HL-60 (cell line): ENCODE data around the gene MST1R.

Experiments
- DNase-seq, 2 experiments: peaks; one replicate each; pipeline ENCODE4 v3.0.0-alpha.2; 2010 to 2020; ENCODE audit warnings: low read depth in 1 of 2, low spot score in 1 of 2
- H3K27ac ChIP-seq: fragments of 250-450 bp; sonication (Bioruptor Pico); replicated peaks from 2 replicates; pipeline ENCODE4 v1.5.1; 2020; ENCODE audit warnings: mild to moderate bottlenecking, moderate library complexity
- H3K27me3 ChIP-seq: fragments of 250-450 bp; sonication (Bioruptor Pico); 2 replicates; pipeline ENCODE4 v1.5.1; 2021; ENCODE audit warnings: mild to moderate bottlenecking, moderate library complexity; ENCODE audit not compliant: insufficient read depth, poor library complexity, severe bottlenecking
- H3K4me3 ChIP-seq: replicated peaks from 2 replicates; pipeline ENCODE4 v1.5.1; 2011; ENCODE audit warnings: mild to moderate bottlenecking, control low read depth, low read length; ENCODE audit not compliant: insufficient read depth
- CTCF ChIP-seq: IDR thresholded peaks from one replicate; pipeline ENCODE4 v1.5.1; 2011; ENCODE audit warnings: low read length, control low read depth, inconsistent platforms; ENCODE audit not compliant: insufficient read depth
- GABPA ChIP-seq: IDR thresholded peaks from 2 replicates; pipeline ENCODE4 v1.6.1; 2012; ENCODE audit warnings: low read depth
- POLR2AphosphoS5 ChIP-seq: IDR thresholded peaks from 2 replicates; pipeline ENCODE4 v1.6.1; 2012; ENCODE audit warnings: low read depth
- REST ChIP-seq: IDR thresholded peaks from 2 replicates; pipeline ENCODE4 v1.6.1; 2012; ENCODE audit warnings: low read depth; ENCODE audit not compliant: insufficient replicate concordance
- SPI1 ChIP-seq: IDR thresholded peaks from 2 replicates; pipeline ENCODE4 v1.6.1; 2012; ENCODE audit warnings: low read depth, mild to moderate bottlenecking, borderline replicate concordance

Gene MST1R

GRCh38 chr3:49883998-49884397, 19.7 kb downstream of the MST1R start:
- TF ChIP-seq GABPA (no peak), SPI1 (no peak), POLR2AphosphoS5 (no peak), CTCF (no peak), REST (no peak)
- no peak for DNase-seq
- no peaks in the 10 kb centered on the region for H3K27me3 ChIP-seq
- H3K4me3 ChIP-seq = no peak overlapping the region
- H3K27ac ChIP-seq = no peak overlapping the region

GRCh38 chr3:49882166-49882565, 21.5 kb downstream of the MST1R start:
- no peak overlapping the region for H3K4me3 ChIP-seq
- TF ChIP-seq GABPA (no peak), CTCF (no peak), POLR2AphosphoS5 (no peak), REST (no peak), SPI1 (no peak)
- no peak overlapping the region for H3K27ac ChIP-seq
- peak in 1 of 2 experiments; percentile 38 for DNase-seq
- no peaks in the 10 kb centered on the region for H3K27me3 ChIP-seq

GRCh38 chr3:49880581-49881315, 22.9 kb downstream of the MST1R start:
- no peak overlapping the region for H3K4me3 ChIP-seq
- no peak for DNase-seq
- no peak overlapping the region for H3K27ac ChIP-seq
- TF ChIP-seq CTCF (no peak), GABPA (no peak), REST (no peak), SPI1 (no peak), POLR2AphosphoS5 (no peak)
- H3K27me3 ChIP-seq = no peaks in the 10 kb centered on the region
